C1 segment of cervical spinal cord (tissue), 14 donors: ENCODE measurements around the gene DLEU7.

Source experiments
- DNase-seq, 14 donors: peaks; one replicate each; lab custom pipeline; 2025; lab: John Stamatoyannopoulos, UW

DLEU7 gene

GRCh38 chr13:50843257-50844083 lies at the start of gene DLEU7:
DLEU7 (minus strand) TSS chr13:50843692; CDS start chr13:50843646, 46 bp downstream.
- peak in 1 of 14 donors; percentile 21 for DNase-seq

DNA sequence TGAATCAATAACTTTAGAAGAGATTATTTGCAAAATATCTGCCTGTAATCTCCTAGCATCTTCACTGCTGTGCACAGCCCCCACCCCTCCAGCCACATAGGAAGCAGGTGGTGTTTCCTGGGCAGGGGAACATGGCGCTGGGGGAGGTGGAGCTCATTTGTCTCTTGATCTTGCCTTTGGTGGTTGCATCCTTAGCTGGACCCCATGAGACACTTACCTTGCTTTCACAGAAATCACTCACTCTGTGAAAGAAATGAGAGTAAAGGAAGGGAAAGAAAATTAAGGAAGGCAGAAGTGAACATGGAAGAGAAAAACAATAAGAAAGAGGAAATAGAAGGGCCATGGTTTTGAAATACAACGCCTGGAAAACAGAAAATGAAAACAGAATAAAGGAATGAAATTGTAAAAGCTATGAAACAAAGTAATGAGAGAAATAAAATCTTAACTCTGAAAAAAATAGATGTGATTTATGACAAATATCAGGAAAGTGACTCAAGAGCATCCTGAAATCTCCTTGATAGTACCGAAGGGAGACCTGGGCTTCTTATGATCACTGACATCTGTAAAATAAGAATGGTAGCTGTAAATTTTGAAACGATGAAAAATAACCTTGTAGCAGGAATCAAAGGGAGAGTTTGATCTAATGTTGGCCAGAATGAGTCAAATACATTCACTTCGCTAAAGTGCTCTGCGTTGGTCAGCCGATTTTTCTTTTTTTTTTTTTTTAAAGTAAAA lies 48.9 kb upstream of the DLEU7 start:
- no peak for DNase-seq

- no peak for DNase-seq
Observed at GRCh38 chr13:50891206-50891605, 47.7 kb upstream of the DLEU7 start.

- DNase-seq = no peak
Observed at GRCh38 chr13:50889317-50889716, 45.8 kb upstream of the DLEU7 start.

GRCh38 chr13:50888362-50888761 lies 44.9 kb upstream of the DLEU7 start:
- no peak for DNase-seq

DNA sequence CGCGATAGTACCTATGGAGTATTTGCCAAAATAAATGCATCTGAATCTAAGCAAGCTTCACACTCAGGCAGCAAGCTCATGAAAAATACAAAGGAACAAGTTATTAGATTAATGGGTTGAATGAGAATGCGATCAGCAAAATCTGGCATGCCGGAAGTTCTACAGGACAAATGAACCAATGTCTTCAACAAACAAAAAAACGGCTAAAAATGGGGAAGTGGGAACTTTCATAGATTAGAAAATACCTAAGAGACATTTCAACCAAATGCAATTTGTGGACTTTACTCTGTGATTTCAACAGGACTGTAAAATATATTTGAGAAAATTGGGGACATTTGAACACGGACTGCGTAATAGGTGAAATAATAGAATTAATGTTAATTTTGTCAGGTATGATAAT lies 43.7 kb upstream of the DLEU7 start:
- no peak for DNase-seq

GRCh38 chr13:50884265-50884664 lies 40.8 kb upstream of the DLEU7 start:
- no peak for DNase-seq

DNA sequence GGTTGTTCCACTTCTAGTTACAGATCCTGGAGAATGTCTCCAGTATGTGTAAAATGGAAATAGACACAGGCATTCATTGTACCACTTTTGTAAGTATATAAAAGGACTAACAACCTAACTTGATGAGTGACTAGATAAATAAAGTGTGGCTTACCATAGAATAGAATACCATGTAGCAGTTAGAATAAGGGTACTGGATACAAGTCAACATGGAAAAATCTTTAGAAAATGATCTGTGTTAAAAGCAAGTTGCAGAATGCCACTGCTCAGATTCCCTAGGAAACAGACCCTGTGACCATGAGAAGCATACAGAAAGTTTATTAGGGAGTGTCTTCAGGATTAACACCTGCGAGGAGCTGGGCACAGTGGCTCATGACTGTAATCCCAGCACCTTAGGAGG lies 40.2 kb upstream of the DLEU7 start:
- no peak for DNase-seq

DNA sequence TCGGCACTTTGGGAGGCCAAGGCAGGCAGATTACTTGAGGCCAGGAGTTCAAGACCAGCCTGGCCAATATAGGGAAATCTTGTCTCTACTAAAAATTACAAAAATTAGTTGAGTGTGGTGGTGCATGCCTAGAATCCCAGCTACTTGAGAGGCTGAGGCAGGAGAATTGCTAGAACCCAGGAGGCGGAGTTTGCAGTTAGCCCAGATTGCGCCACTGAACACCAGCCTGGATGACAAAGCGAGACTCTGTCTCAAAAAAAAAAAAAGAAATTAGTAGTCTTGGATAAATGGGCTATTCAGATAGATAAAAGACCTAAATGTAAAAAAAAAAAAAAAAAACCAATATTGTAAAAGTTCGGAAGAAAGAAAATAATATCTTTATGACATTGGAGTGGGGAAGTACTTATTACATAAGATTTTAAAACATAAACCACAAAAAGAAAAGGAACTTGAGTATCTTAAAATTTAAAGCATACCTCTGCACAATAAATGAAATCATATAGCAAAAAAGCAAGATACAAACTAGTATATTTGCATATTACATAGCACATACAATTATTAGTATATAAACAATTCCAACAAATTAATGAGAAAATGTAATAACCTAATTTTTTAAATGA lies 39.4 kb upstream of the DLEU7 start:
- DNase-seq = no peak

GRCh38 chr13:50873991-50874390 lies 30.5 kb upstream of the DLEU7 start:
- no peak for DNase-seq

- DNase-seq = no peak
Observed at GRCh38 chr13:50873467-50873866, 30.0 kb upstream of the DLEU7 start.

GRCh38 chr13:50871405-50871804 lies 27.9 kb upstream of the DLEU7 start:
- no peak for DNase-seq

DNA sequence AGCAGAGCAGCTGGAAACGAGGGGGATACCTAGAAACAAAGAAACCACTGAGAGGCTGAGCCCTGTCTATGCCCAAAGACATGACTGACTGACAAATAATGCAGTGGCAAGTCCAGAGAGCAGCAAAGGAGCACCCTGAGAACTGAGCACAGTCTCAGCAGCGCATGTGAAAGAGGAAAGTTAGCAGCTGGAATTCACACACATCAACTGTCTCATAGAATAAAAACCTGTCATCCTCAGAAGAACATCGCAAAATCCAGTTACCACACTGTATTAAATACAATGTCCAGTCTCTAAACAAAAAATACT lies 24.1 kb upstream of the DLEU7 start:
- no peak for DNase-seq

GRCh38 chr13:50866817-50867636 lies 23.5 kb upstream of the DLEU7 start:
- no peak for DNase-seq

DNA sequence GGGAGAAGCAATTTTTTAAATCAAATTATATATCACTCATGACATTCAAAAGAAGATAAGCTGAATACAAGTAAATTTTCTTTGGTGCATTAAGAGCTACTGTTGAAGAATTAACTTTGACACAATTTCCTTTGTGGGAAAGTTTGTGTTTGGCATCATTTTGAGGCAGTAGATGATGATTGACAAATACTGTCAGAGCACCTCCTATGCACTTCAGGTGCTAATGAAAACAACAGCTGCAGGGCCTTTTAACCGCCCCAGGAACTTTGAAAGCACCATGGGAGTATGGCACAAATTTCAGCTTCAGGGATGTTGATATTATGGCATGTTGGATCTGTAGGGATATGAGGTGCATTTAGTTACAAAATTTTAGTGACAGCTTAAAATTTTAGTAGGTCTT lies 21.0 kb upstream of the DLEU7 start:
- DNase-seq = no peak

- DNase-seq = no peak
Observed at GRCh38 chr13:50855681-50856080, 12.2 kb upstream of the DLEU7 start.

GRCh38 chr13:50850445-50850844 lies 7.0 kb upstream of the DLEU7 start:
- DNase-seq = no peak

DNA sequence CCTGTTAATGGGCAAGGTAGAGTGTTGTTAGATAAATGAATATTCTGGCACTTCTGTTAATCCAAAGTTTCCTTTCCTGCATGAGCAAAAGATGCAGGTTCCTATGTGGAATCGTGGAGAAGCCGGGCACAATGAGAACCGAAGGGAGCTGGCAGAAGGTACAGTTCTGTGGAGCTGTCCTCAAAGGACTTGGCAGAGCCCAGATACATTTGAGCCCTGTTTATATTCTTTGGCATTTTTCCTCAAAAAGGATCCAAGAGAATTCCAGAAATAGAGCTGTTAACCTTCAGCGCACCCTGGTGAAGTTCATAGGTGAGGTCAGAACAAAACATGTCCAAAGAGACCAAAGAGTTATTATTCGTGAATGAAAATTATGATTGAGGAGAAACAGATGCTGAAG lies 4.0 kb upstream of the DLEU7 start:
- DNase-seq = peak in 1 of 14 donors; percentile 88

GRCh38 chr13:50846861-50847475 lies 3.5 kb upstream of the DLEU7 start:
- peak in 1 of 14 donors; percentile 78 for DNase-seq

GRCh38 chr13:50845211-50845610 lies 1.7 kb upstream of the DLEU7 start:
- no peak for DNase-seq

DNA sequence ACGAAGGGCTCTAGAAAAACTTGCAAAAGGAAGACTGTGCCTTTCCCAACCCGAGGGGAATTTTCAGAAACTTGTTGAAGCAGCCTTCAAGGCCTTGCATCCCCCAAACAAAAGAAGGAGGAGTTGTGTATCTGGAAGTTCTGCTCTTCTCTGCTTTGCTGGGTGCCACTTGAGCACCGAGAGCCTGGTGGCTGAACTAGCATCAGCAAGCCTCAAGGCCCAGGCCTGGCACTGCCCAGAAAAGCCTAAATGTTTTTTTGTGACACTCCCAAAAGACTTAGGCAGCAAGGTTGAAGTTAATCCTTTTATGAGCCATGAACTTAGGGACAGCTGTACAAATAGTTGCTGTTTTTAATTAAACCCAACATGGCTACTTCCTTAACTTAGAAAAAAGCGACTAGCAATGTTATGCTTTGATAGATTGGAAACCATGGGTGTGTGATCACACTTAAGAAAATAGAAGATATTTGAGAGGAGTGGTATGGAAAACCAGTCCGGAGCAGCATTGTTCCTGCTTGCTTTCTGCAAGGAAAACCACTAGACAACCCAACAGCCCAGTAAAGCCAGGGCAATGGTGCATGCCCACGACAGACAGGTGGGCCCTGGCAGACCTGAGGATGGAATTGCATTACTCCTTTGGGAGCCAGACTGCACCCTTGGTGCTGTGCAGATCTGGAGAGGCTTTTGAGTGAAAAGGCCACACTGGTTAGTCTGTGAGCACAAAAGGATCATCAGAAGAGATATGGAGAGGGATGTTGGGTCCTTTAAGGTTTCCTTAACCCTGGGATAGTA lies 788 bp upstream of the DLEU7 start:
- no peak for DNase-seq
